ENCODE data around the gene ITM2C.

ITM2C gene

GRCh38 chr2:230864605-230865306 lies at the start of gene ITM2C:
TSS of gene ITM2C (plus strand) at chr2:230864942. CDS start at chr2:230865026, 84 bp downstream.
- DNase-seq (ENCODE audit: low read depth): peak; percentile 81

- DNase-seq (ENCODE audit: low read depth): no peak
Observed at GRCh38 chr2:230815088-230815487, 49.7 kb upstream of the ITM2C start.

- no peak for DNase-seq (ENCODE audit: low read depth)
Observed at GRCh38 chr2:230816735-230817134, 48.0 kb upstream of the ITM2C start.

DNA sequence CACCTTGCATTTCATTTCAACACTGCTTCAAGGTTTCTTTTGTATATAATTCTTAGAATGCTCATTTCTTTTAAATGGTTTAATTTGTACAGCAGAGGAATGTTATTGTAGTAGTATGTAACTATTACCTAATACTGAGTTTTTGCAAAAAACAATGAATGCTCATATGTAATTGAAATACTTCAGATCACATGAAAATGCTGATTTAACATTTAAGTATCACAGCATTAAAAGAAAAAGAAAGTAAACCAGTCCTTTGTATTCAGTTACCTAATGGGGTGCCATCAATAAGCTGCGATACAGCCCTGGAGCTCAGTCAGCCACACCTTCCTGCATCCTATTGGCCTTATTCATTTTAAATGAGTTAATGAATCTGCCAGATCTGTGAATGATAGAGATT lies 45.3 kb upstream of the ITM2C start:
- no peak for DNase-seq (ENCODE audit: low read depth)

DNA sequence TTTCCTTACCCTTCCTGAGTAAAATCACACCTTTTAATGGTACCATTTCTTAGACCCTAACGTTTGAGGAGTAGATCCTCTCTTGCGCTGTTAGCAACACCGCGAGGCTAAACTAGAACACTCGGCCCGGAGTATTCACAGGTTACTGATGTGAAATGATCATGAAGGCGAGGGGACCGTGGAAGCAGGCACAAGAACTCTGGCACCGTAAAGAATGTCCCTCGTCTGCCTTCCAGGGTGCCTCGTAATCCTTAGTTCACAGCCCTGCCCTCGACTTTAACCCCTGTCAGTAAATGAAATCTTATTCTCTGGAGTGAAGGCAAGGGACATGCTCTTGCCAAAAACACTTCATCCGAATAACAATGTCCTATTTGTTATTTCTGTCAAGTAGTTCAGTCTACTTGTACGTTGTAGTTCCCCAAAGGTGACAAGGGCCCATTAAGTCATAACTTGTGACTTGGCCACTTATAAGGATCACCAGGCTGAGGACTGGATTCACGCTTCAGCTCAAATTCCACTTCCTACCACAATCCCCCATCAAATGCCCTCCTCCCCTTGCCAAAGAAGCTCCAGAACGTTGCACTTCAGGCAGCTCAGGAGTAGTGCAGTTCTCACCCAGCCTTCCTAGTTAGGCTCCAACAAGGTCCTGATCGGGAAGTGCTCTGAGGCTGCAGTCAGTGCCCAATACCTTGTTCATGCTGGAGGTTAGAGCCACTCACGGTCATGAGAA lies 43.3 kb upstream of the ITM2C start:
- no peak for DNase-seq (ENCODE audit: low read depth)

DNA sequence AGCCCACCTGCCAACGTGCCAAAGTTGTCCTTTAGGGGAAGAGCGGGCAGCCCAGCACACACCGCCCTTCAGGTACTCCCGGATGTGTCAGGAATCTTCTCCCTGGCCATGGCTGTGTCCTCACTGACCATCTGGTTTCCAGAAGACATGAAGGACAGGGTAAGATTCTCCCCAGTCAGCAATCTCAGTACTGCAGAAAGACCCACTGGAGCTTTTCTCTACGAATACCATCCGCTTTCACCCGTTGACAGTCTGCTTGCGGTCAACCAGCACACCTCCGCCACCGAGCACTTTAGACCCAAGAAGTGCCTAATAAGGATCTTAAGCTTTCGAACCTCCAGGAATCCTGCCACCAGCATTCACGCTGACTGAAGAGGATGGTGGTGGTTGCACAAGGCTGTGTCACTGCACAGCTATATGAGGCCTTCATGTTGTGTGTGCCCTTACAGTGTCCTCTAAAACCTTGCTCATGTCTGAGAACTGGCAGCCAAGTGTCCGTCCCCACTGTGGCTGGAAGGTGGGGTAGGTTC lies 42.7 kb upstream of the ITM2C start:
- DNase-seq (ENCODE audit: low read depth): no peak

DNA sequence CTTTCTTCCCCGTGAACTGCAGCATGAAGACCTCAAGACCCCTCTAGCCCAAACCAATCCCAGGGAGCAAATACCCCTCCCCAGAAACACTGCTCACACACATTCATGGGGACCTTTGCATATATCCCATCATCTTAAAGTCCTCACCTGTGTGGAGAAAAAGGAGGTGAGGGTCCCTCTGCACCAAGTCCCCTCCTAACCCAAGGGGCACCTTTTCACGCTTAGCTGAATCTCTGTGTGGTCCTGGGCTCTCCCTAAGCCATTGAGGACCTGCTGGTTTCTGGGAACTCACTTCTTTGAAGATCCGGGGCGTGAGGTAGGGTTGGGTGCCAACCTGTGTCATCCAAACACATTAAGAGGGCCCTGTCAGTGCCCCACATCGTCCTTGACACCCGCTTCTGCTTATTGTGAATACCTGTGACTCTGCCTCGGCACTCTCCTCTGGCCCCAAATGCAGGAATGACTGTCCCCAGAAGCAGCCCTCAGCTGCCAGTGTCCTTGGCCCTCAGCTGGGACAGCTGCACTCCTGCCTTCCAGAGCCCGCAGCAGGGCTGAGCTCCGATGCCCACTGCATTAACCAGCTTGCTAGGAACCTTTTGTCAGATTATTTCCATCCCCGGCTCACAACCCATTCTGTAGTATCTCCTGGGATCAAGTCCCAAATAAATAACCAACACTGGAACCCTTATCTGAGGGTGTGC lies 41.3 kb upstream of the ITM2C start:
- no peak for DNase-seq (ENCODE audit: low read depth)

GRCh38 chr2:230824406-230824978 lies 40.2 kb upstream of the ITM2C start:
- DNase-seq (ENCODE audit: low read depth): peak; percentile 89

DNA sequence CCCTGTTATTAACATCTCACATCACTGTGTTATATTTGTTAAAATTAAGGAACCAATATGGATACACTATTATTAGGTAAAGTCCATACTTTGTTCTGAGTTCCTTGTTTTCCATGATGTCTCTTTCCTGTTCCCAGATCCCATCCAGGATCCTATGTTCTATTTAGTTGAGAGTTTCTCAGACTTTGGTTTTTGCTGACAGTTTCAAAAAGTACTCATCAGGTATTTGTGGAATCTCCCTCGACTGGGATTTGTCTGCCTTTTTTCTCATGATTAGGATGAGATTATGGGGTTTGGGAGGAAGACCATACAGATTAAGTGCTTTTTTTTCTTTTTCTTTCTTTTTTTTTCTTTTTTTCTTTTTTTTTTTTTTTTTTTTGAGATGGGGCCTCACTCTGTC lies 39.4 kb upstream of the ITM2C start:
- DNase-seq (ENCODE audit: low read depth): no peak

- no peak for DNase-seq (ENCODE audit: low read depth)
Observed at GRCh38 chr2:230827774-230828271, 36.9 kb upstream of the ITM2C start.

DNA sequence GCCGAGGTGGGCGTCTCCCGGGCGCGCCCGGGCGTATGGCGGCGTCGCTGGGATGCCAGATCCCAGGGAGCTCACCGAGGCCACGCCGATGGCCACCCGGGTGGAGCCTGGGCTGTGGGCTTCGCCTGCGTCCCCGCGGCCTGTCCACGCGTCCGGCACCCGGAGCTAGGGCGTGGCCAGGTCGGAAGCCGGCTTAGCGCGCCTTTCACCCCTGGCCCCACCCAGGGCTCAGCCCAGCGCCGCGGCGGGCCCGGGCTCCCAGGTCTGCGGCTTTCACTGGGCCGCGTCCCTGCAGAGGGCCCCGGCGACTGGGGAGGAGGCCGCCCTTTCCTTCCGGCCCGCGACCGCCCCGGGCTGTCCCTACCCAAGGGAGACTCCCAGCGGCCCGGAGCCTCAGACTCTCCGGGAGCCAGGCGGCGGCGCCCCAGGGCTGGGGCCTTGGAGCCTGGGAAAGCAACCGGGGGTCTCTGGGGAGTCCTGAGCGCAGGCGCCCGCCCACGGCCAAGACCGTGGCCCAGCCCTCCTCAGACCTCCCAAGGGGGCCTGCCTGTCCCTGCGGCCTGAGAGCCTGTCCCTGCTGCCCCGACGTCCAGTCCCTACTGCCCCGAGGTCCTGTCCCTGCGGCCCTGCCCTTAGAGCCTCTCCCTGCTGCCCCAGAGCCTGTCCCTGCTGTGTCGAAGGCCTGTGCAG lies 36.3 kb upstream of the ITM2C start:
- DNase-seq (ENCODE audit: low read depth): no peak

DNA sequence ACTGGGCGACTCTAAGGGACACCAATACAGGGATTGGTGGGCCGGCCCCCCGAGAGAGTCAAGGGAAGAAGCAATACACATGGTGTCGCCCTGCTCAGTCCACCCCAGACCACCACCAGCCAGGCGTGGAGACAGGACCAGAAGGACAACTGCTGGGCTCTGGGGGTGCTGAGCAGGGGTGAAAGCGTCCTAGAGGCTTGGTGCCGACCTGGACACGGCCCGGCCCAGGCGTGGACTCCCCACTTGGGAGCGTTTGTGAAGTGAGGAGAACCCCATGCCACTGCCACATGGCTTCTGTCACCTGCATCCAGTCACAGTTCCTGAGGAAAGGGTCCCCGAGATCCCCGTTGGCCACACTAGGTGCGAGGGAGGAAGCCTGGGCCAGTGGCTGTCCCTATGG lies 35.4 kb upstream of the ITM2C start:
- DNase-seq (ENCODE audit: low read depth): no peak

- DNase-seq (ENCODE audit: low read depth): no peak
Observed at GRCh38 chr2:230829959-230830358, 34.8 kb upstream of the ITM2C start.

GRCh38 chr2:230830428-230830827 lies 34.3 kb upstream of the ITM2C start:
- peak; percentile 52 for DNase-seq (ENCODE audit: low read depth)

DNA sequence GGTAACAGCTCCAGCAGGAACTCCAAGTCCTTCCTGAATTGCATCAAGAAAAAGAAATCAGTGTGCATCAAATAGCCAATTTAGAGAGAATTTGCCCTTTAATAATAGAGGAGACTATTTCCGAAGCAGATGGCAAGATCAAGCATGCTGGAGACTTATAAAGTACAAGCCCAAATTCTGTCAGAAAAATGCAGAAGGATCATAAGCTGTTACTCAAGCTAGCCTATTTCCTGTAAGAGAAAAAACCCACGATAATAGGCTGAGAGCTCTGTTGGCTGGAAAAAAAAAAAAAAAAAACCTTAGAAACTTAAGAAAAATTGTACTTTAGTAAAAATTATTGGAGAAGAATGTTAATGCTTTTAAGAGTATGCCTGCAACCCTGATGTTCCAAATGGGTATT lies 24.4 kb upstream of the ITM2C start:
- no peak for DNase-seq (ENCODE audit: low read depth)

- DNase-seq (ENCODE audit: low read depth): no peak
Observed at GRCh38 chr2:230842473-230842872, 22.3 kb upstream of the ITM2C start.

- DNase-seq (ENCODE audit: low read depth): no peak
Observed at GRCh38 chr2:230843132-230843531, 21.6 kb upstream of the ITM2C start.

GRCh38 chr2:230846360-230846759 lies 18.4 kb upstream of the ITM2C start:
- DNase-seq (ENCODE audit: low read depth): no peak

GRCh38 chr2:230847883-230848388 lies 16.8 kb upstream of the ITM2C start:
- peak; percentile 89 for DNase-seq (ENCODE audit: low read depth)

DNA sequence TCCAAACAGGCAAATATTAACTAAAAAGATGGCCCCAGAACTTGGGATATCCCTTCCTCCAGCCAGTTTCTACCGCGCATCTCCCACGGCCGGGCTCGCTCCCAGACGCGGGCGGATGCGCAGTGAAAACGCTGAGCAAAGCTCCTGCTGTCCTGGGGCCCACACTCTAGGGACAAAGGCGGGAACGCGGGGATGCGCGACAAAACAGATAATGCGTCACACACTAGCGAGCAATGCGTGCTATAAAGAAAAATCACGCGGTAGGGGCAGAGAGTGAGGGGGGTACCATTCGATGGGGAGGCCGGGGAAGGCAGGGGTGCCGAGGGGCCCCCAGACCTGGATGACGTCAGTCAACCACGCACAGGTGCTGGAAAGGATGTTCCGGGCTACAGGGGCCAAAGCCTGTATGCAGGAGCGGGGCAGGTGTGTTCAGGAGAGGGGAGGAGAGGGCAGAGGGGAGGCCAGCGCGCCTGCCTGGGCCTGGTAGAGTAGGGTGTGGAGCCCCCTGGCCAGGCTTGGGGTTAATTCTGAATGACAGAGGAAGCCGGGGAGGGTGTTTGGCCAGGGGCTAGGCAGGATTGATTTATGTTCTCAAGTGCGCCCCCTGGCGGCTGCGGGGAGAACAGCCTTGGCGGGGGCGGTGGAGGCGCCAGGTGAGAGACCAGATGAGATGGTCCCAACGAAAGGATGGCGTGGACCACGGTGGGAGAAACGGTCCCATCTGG lies 14.9 kb upstream of the ITM2C start:
- peak; percentile 47 for DNase-seq (ENCODE audit: low read depth)

DNA sequence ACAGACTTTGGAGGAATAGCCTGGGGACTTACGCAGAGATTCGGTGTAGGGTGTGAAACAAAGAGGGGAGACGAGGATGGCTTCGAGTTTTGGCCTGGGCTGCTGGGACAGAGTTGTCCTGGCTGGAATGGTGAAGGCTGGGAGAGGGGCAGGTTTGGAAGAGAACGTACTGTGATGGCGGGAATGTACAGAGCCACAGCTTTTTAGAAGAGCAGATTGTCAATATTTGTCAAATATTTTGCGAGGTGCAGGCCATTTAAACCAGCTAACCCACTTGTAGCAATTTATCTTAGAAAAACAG lies 14.4 kb upstream of the ITM2C start:
- DNase-seq (ENCODE audit: low read depth): no peak
